ENCODE data around the gene OTUD1. TPM values are rescaled to one million over a fixed set of nuclear protein-coding genes. Genes with fewer than 3 reads are reported as not detected.

OTUD1 gene
- total RNA-seq, 1 donor from 2014 or later: 31.4 TPM

DNA sequence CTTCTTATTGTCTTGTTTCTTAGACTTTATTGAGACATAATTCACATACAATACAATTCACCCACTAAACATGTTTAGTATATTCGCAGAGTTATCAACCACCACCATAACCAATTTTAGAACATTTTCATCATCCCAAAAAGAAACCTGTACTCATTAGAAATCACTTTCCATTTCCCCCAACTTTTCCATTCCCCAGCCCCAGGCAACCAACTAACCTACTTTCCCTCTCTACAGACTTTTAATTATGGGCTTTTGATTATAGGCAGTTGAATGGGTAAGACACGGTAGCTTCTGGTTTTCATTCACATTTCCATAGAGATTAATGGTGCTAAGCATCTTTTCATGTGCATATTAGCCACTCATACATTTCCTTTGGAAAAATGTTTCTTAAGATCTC is 24.2 kb upstream of the OTUD1 start:
- no peak overlapping the region for H3K27ac ChIP-seq
- H3K27me3 ChIP-seq (ENCODE audit: low read depth): no peaks in the 10 kb centered on the region
- DNase-seq (no peak), ATAC-seq (no peak)
- no peak overlapping the region for H3K4me3 ChIP-seq
- TF ChIP-seq, protein P1, sequence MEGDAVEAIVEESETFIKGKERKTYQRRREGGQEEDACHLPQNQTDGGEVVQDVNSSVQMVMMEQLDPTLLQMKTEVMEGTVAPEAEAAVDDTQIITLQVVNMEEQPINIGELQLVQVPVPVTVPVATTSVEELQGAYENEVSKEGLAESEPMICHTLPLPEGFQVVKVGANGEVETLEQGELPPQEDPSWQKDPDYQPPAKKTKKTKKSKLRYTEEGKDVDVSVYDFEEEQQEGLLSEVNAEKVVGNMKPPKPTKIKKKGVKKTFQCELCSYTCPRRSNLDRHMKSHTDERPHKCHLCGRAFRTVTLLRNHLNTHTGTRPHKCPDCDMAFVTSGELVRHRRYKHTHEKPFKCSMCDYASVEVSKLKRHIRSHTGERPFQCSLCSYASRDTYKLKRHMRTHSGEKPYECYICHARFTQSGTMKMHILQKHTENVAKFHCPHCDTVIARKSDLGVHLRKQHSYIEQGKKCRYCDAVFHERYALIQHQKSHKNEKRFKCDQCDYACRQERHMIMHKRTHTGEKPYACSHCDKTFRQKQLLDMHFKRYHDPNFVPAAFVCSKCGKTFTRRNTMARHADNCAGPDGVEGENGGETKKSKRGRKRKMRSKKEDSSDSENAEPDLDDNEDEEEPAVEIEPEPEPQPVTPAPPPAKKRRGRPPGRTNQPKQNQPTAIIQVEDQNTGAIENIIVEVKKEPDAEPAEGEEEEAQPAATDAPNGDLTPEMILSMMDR (IDR thresholded peaks at IDR 0.05): no peak
- no peaks in the 10 kb centered on the region for H3K4me1 ChIP-seq
- no peaks in the 10 kb centered on the region for H3K9me3 ChIP-seq
- intact Hi-C loops (cut with DNase I): no loop called here
- H3K36me3 ChIP-seq: no peaks in the 10 kb centered on the region

DNA sequence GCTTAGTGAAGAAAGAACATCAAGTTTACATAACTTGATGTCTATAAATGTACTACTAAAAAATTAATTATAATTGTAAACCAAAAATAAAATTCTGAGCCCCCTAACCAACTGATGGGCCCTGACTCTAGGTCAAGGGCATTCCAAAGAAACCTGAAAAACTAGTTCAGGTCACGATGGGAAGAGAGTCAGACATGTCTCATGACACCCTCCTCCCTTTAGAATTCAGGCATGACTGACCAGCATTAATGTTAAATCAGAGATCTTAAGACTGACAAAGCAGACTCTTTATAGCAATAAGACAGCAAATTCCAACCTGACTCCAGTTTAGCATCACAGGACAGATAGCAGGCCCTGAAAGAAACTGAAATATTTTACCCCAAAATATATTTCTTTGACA is 21.6 kb upstream of the OTUD1 start:
- H3K27me3 ChIP-seq (ENCODE audit: low read depth): no peaks in the 10 kb centered on the region
- intact Hi-C loops (cut with DNase I): no loop called here
- no peaks in the 10 kb centered on the region for H3K9me3 ChIP-seq
- TF ChIP-seq, protein P1 (IDR thresholded peaks at IDR 0.05): no peak
- DNase-seq (no peak), ATAC-seq (no peak)
- no peaks in the 10 kb centered on the region for H3K36me3 ChIP-seq
- no peak overlapping the region for H3K27ac ChIP-seq
- no peaks in the 10 kb centered on the region for H3K4me1 ChIP-seq
- no peak overlapping the region for H3K4me3 ChIP-seq

GRCh38 chr10:23418051-23418681 is 20.7 kb upstream of the OTUD1 start:
- Histone ChIP-seq H3K9me3 (no peaks in the 10 kb centered on the region), H3K36me3 (no peaks in the 10 kb centered on the region), H3K4me1 (no peaks in the 10 kb centered on the region), H3K27ac (no peak overlapping the region), H3K4me3 (no peak overlapping the region), H3K27me3 (ENCODE audit: low read depth) (no peaks in the 10 kb centered on the region)
- DNase-seq (no peak), ATAC-seq (no peak)
- intact Hi-C loops (cut with DNase I): no loop called here
- TF ChIP-seq, protein P1 (IDR thresholded peaks at IDR 0.05): no peak

DNA sequence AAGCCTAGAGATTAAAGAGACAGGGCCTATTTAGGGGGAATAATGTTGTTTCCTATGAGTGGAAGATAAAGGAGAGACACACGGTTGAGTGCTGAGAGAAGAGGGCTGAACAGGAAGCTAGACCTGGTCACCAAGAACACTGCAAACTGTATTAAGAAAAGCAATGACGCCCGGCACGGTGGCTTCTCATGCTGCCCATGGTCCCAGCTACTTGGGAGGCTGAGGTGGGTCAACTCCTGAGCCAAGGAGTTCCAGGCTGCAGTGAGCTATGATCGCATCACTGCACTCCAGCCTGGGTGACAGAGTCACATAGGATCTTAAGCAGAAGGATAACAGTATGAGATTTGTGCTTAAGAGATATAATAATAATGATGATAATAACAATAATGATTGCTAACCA is 19.7 kb upstream of the OTUD1 start:
- H3K4me1 ChIP-seq: no peaks in the 10 kb centered on the region
- intact Hi-C loops (cut with DNase I): no loop called here
- no peak for DNase-seq
- no peaks in the 10 kb centered on the region for H3K27me3 ChIP-seq (ENCODE audit: low read depth)
- no peak overlapping the region for H3K27ac ChIP-seq
- H3K4me3 ChIP-seq: no peak overlapping the region
- TF ChIP-seq, protein P1 (IDR thresholded peaks at IDR 0.05): no peak
- no peaks in the 10 kb centered on the region for H3K9me3 ChIP-seq
- peak in 1 of 2 donors; percentile 40 for ATAC-seq
- H3K36me3 ChIP-seq: no peaks in the 10 kb centered on the region

DNA sequence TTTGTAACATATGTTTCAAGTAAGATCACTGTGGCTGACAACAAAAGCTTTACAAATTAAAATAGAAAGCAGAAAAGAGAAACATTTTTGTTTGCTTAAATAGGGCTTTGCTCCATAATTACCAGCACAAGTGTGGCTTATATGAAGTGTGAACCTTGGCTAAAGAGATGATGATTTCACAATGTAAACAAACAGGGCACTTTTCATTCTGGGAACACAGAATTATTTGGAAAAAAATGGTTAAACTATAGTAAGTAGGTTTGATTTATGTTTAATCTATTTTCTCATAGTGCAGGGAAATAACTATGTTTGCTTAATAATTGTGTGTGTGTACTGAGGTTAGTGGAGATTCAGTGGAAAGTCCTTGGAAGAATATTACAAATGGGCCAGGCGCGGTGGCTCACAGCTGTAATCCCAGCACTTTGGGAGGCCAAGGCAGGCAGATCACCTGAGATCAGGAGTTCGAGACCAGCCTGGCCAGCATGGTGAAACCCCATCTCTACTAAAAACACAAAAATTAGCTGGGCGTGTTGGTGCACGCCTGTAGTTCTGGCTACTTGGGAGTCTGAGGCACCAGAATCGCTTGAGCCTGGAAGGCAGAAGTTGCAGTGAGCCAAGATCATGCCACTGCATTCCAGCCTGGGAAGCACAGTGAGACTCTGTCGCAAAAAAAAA is 19.1 kb upstream of the OTUD1 start:
- intact Hi-C loops (cut with DNase I): no loop called here
- ATAC-seq (peak in 1 of 2 donors; percentile 68), DNase-seq (no peak)
- no peaks in the 10 kb centered on the region for H3K4me1 ChIP-seq
- TF ChIP-seq, protein P1 (IDR thresholded peaks at IDR 0.05): no peak
- no peaks in the 10 kb centered on the region for H3K27me3 ChIP-seq (ENCODE audit: low read depth)
- no peaks in the 10 kb centered on the region for H3K36me3 ChIP-seq
- H3K27ac ChIP-seq: no peak overlapping the region
- no peaks in the 10 kb centered on the region for H3K9me3 ChIP-seq
- H3K4me3 ChIP-seq: no peak overlapping the region
